Naive thymus-derived CD4-positive, alpha-beta T cell (primary cell): Measurements from ENCODE around the gene CALB2. TPM values are rescaled to one million over a fixed set of nuclear protein-coding genes. Genes with fewer than 3 reads are reported as not detected.

Source experiments
- ATAC-seq: fragments of 150-1000 bp; cut with Tn5 transposase; 2 replicates; pipeline ENCODE4 v1.10.0; 2021; ENCODE audit warnings: mild to moderate bottlenecking, moderate library complexity
- CTCF ChIA-PET: fragments of 350-600 bp; sonication (Branson Sonifier 250); formaldehyde crosslinking; loops from one replicate; lab custom pipeline; 2021; ENCODE audit warnings: antibody characterized with exemption; lab: Charles Lee
- POLR2A ChIA-PET: fragments of 350-600 bp; sonication (Branson Sonifier 250); formaldehyde crosslinking; loops from one replicate; lab custom pipeline; 2021; ENCODE audit warnings: antibody characterized with exemption, inconsistent platforms; lab: Charles Lee
- DNase-seq, 9 donors: peaks; one replicate each; pipeline versions ENCODE4 v3.0.0 to v3.0.0-alpha.2; 2020 to 2022; ENCODE audit warnings: mixed read lengths in 1 of 9
- H3K27ac ChIP-seq: one replicate; pipeline ENCODE4 v1.7.0; 2013; ENCODE audit warnings: mild to moderate bottlenecking, low read depth, low read length, moderate library complexity
- H3K27me3 ChIP-seq, 2 donors: one replicate each; pipeline ENCODE4 v1.7.0; 2013; ENCODE audit warnings: low read length in 2 of 2, mild to moderate bottlenecking in 2 of 2, moderate library complexity in 2 of 2; ENCODE audit not compliant: control insufficient read depth in 2 of 2, insufficient read depth in 2 of 2
- H3K36me3 ChIP-seq, 3 experiments: 1 replicate in 2 of 3; 2 replicates in 1 of 3; pipeline ENCODE4 v1.7.0; 2013; ENCODE audit warnings: low read length in 3 of 3, mild to moderate bottlenecking in 3 of 3, moderate library complexity in 1 of 3; ENCODE audit not compliant: insufficient read depth in 3 of 3, control insufficient read depth in 2 of 3
- H3K4me1 ChIP-seq, 2 donors: one replicate each; pipeline ENCODE4 v1.7.0; 2013; ENCODE audit warnings: low read length in 2 of 2, mild to moderate bottlenecking in 2 of 2, moderate library complexity in 1 of 2; ENCODE audit not compliant: control insufficient read depth in 2 of 2, insufficient read depth in 2 of 2
- H3K4me3 ChIP-seq: 2 replicates; pipeline ENCODE4 v1.7.0; 2013; ENCODE audit warnings: mild to moderate bottlenecking, low read length
- H3K9me3 ChIP-seq, 3 experiments: 1 replicate in 2 of 3; 2 replicates in 1 of 3; pipeline ENCODE4 v1.7.0; 2013; ENCODE audit warnings: low read length in 3 of 3; ENCODE audit not compliant: control insufficient read depth in 2 of 3
- H3K27ac Mint-ChIP-seq, 9 donors: one replicate each; pipeline ENCODE4 v1.8.0; 2020 to 2022; ENCODE audit warnings: mixed read lengths in 9 of 9, mild to moderate bottlenecking in 8 of 9, moderate library complexity in 5 of 9, inconsistent platforms in 2 of 9
- H3K27me3 Mint-ChIP-seq, 5 donors: one replicate each; pipeline ENCODE4 v1.8.0; 2021 to 2022; ENCODE audit warnings: mixed read lengths in 5 of 5, mild to moderate bottlenecking in 1 of 5
- H3K36me3 Mint-ChIP-seq, 5 donors: one replicate each; pipeline ENCODE4 v1.8.0; 2020 to 2022; ENCODE audit warnings: mixed read lengths in 5 of 5, mild to moderate bottlenecking in 3 of 5, inconsistent platforms in 1 of 5
- H3K4me1 Mint-ChIP-seq, 7 donors: one replicate each; pipeline ENCODE4 v1.8.0; 2020 to 2022; ENCODE audit warnings: mixed read lengths in 7 of 7, mild to moderate bottlenecking in 3 of 7, inconsistent platforms in 1 of 7
- H3K4me3 Mint-ChIP-seq, 10 donors: one replicate each; pipeline ENCODE4 v1.8.0; 2020 to 2022; ENCODE audit warnings: mild to moderate bottlenecking in 10 of 10, mixed read lengths in 10 of 10, moderate library complexity in 6 of 10, inconsistent platforms in 2 of 10
- H3K9me3 Mint-ChIP-seq, 11 donors: one replicate each; pipeline ENCODE4 v1.8.0; 2020 to 2022; ENCODE audit warnings: mixed read lengths in 11 of 11, mild to moderate bottlenecking in 4 of 11, inconsistent platforms in 1 of 11, moderate library complexity in 1 of 11
- intact Hi-C, 2 donors: fragments of 100-400 bp; cut with micrococcal nuclease; formaldehyde crosslinking; loops; one replicate each; pipeline ENCODE4 v1.15.1; 2023
- polyA plus RNA-seq, 2 donors: library from polyadenylated mRNA; unstranded; fragments of 300-500 nt; fragmentation: Illumina TruSeq; gene quantifications; one replicate each; pipeline ENCODE4 v1.2.3, GENCODE V29; 2021
- total RNA-seq, 6 experiments: library from RNA in 5 of 6; stranded (reverse) in 5 of 6; gene quantifications; 1 replicate in 5 of 6; 2 replicates in 1 of 6; pipeline ENCODE4 v1.2.3 and lab custom pipeline; 2021 to 2026

Gene CALB2
- total and polyA plus RNA-seq, 7 experiments from 2014 or later = not detected

DNA sequence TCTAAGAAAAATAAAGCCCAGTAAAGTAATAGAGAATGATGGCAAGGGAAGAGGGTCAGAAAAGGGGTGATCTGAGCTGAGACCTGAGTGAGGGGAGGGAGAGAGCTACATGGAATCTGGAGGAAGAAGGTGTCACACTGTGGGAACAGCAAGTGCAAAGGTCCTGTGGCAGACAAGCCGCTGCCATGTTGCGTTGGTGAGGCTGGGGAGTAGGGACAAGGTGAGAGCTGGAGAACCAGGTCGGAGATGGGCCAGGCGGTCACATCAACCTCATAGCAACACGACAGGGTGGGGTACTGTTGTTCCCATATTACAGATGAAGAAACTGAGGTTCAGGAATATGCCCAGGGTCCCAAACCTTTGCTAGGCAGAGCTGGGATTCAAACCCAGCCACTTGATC lies 16.6 kb upstream of the CALB2 start:
- POLR2A ChIA-PET = no interaction called here
- CTCF ChIA-PET = no interaction called here
- Mint-ChIP-seq H3K9me3 (no peaks in the 10 kb centered on the region), H3K4me3 (no peak overlapping the region), H3K27ac (no peak overlapping the region), H3K36me3 (no peaks in the 10 kb centered on the region), H3K4me1 (peaks cover 0 to 2% (median 0%) of the 10 kb centered on the region in 7 donors), H3K27me3 (peaks cover 0 to 37% (median 31%) of the 10 kb centered on the region in 5 donors)
- intact Hi-C loops = no loop called here
- H3K4me1 ChIP-seq = no peaks in the 10 kb centered on the region
- H3K36me3 ChIP-seq = no peaks in the 10 kb centered on the region
- H3K4me3 ChIP-seq = no peak overlapping the region
- no peak for DNase-seq
- H3K27ac ChIP-seq = no peak overlapping the region
- H3K9me3 ChIP-seq = no peaks in the 10 kb centered on the region
- H3K27me3 ChIP-seq = no peaks in the 10 kb centered on the region
- ATAC-seq = no peak

GRCh38 chr16:71343078-71343477 lies 15.4 kb upstream of the CALB2 start:
- H3K4me1 Mint-ChIP-seq = peaks cover 0 to 2% (median 0%) of the 10 kb centered on the region in 7 donors

GRCh38 chr16:71344315-71344905 lies 14.1 kb upstream of the CALB2 start:
- Mint-ChIP-seq H3K9me3 (no peaks in the 10 kb centered on the region), H3K4me3 (no peak overlapping the region), H3K27ac (no peak overlapping the region), H3K36me3 (no peaks in the 10 kb centered on the region), H3K27me3 (peaks cover 0 to 36% (median 22%) of the 10 kb centered on the region in 5 donors), H3K4me1 (no peaks in the 10 kb centered on the region)
- Histone ChIP-seq H3K27ac (no peak overlapping the region), H3K27me3 (no peaks in the 10 kb centered on the region), H3K4me1 (no peaks in the 10 kb centered on the region), H3K36me3 (no peaks in the 10 kb centered on the region), H3K4me3 (no peak overlapping the region), H3K9me3 (no peaks in the 10 kb centered on the region)
- DNase-seq (no peak), ATAC-seq (no peak)
- ChIA-PET CTCF (no interaction called here), POLR2A (no interaction called here)
- intact Hi-C loops = no loop called here

More at GRCh38 chr16:71343078-71343477, 15.4 kb upstream of the CALB2 start:
- CTCF ChIA-PET = no interaction called here
- Histone ChIP-seq H3K27me3 (no peaks in the 10 kb centered on the region), H3K4me3 (no peak overlapping the region), H3K4me1 (no peaks in the 10 kb centered on the region), H3K27ac (no peak overlapping the region), H3K9me3 (no peaks in the 10 kb centered on the region), H3K36me3 (no peaks in the 10 kb centered on the region)
- no peaks in the 10 kb centered on the region for H3K9me3 Mint-ChIP-seq
- no peak for ATAC-seq
- intact Hi-C loops = no loop called here
- no peaks in the 10 kb centered on the region for H3K36me3 Mint-ChIP-seq
- no peak overlapping the region for H3K4me3 Mint-ChIP-seq
- H3K27ac Mint-ChIP-seq = no peak overlapping the region
- POLR2A ChIA-PET = no interaction called here
- peaks cover 0 to 38% (median 33%) of the 10 kb centered on the region in 5 donors for H3K27me3 Mint-ChIP-seq
- no peak for DNase-seq

DNA sequence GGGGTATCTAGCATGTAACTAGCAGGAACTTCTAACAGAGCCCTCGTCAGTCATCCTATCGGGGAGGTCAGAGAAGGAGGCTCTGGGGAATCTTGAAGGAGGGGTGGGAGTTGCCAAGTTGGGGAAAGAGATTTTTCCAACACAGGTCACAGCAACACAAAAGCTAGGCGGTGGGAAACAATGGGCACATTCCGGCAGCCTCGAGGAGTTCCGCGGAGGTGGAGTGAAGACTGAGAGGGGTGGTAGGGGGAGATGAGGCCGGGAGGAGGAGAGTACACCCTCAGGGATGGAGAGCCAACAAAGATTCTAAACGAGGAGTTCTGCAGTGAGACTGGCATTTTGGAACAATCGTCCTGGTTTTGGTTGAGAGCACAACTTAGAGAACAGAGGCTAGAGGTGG lies 13.5 kb upstream of the CALB2 start:
- Mint-ChIP-seq H3K4me3 (no peak overlapping the region), H3K27ac (no peak overlapping the region), H3K27me3 (peaks cover 0 to 31% (median 16%) of the 10 kb centered on the region in 5 donors), H3K36me3 (no peaks in the 10 kb centered on the region), H3K9me3 (no peaks in the 10 kb centered on the region), H3K4me1 (no peaks in the 10 kb centered on the region)
- no peaks in the 10 kb centered on the region for H3K9me3 ChIP-seq
- no peaks in the 10 kb centered on the region for H3K36me3 ChIP-seq
- intact Hi-C loops = no loop called here
- DNase-seq = no peak
- H3K4me3 ChIP-seq = no peak overlapping the region
- CTCF ChIA-PET = no interaction called here
- no peaks in the 10 kb centered on the region for H3K4me1 ChIP-seq
- no peaks in the 10 kb centered on the region for H3K27me3 ChIP-seq
- no peak for ATAC-seq
- H3K27ac ChIP-seq = no peak overlapping the region
- POLR2A ChIA-PET = no interaction called here

DNA sequence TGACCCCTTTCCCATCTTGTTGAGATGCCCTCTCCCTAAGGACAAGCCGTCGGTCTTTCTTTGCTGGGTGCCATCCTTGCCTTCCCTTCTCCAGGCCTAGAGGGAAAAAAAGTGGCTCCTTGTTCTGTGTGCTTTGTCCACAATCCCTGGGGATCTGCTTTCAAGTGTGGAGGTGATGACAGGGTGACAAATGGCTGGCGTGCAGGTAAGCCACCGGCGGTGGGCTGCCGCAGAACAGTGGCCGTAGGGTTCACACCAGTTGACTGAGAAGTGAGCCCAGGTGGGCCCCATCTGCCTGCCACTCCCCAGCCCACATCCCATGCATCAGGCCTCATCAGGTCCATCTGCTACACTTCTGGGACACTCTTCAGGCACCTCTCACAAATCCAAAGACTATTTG lies 11.4 kb upstream of the CALB2 start:
- ATAC-seq (no peak), DNase-seq (no peak)
- Mint-ChIP-seq H3K4me3 (no peak overlapping the region), H3K27ac (peak overlapping the region in 1 of 9 donors; percentile 52), H3K9me3 (no peaks in the 10 kb centered on the region), H3K4me1 (no peaks in the 10 kb centered on the region), H3K27me3 (peaks cover 0 to 21% (median 11%) of the 10 kb centered on the region in 5 donors), H3K36me3 (no peaks in the 10 kb centered on the region)
- Histone ChIP-seq H3K4me1 (no peaks in the 10 kb centered on the region), H3K27ac (no peak overlapping the region), H3K27me3 (no peaks in the 10 kb centered on the region), H3K36me3 (no peaks in the 10 kb centered on the region), H3K4me3 (no peak overlapping the region), H3K9me3 (no peaks in the 10 kb centered on the region)
- intact Hi-C loops = no loop called here
- POLR2A ChIA-PET = no interaction called here
- CTCF ChIA-PET = no interaction called here

GRCh38 chr16:71348262-71349085 lies 10.0 kb upstream of the CALB2 start:
- H3K27ac Mint-ChIP-seq = no peak overlapping the region
- ChIA-PET POLR2A (no interaction called here), CTCF (no interaction called here)
- H3K27me3 ChIP-seq = no peaks in the 10 kb centered on the region
- no peak overlapping the region for H3K4me3 Mint-ChIP-seq
- H3K36me3 Mint-ChIP-seq = no peaks in the 10 kb centered on the region
- H3K27me3 Mint-ChIP-seq = peaks cover 0 to 25% (median 11%) of the 10 kb centered on the region in 5 donors
- H3K4me1 ChIP-seq = no peaks in the 10 kb centered on the region
- intact Hi-C loops = no loop called here
- ATAC-seq (no peak), DNase-seq (no peak)
- no peaks in the 10 kb centered on the region for H3K9me3 ChIP-seq
- H3K9me3 Mint-ChIP-seq = peaks cover 0 to 2% (median 0%) of the 10 kb centered on the region in 11 donors
- H3K27ac ChIP-seq = no peak overlapping the region
- H3K36me3 ChIP-seq = no peaks in the 10 kb centered on the region
- H3K4me3 ChIP-seq = no peak overlapping the region
- H3K4me1 Mint-ChIP-seq = no peaks in the 10 kb centered on the region
